ENCODE data around the gene ADCYAP1R1.
"Not testable (repeated sequence)": the region's sequence is repeated elsewhere in the genome, so short reads cannot be mapped to it uniquely, and the experiment has no call there.

The ADCYAP1R1 gene

GRCh38 chr7:31145339-31145738, 93.2 kb downstream of the ADCYAP1R1 start:
- DNase-seq (ENCODE audit: low read depth, low spot score), result no peak
- H3K4me3 ChIP-seq (ENCODE audit: low read depth, low read length), result no peak overlapping the region
- CTCF ChIA-PET, result interaction anchor here (2.1 kb wide), 1 partner anchor 11 kb away, joined by 5 read pairs; no protein-coding TSS in a partner anchor
- TF ChIP-seq CTCF (IDR thresholded peaks at IDR 0.05; ENCODE audit: insufficient read depth, low read length, missing control alignments), result no peak
- POLR2A ChIA-PET, result no interaction called here

- no peak for DNase-seq (ENCODE audit: low read depth, low spot score)
Observed at GRCh38 chr7:31146030-31146429, 93.9 kb downstream of the ADCYAP1R1 start.

GRCh38 chr7:31146538-31146937, 94.4 kb downstream of the ADCYAP1R1 start:
- ChIA-PET CTCF (interaction anchor here (1.8 kb wide), 1 partner anchor 12 kb away, joined by 8 read pairs; no protein-coding TSS in a partner anchor), POLR2A (no interaction called here)
- no peak for DNase-seq (ENCODE audit: low read depth, low spot score)
- no peak overlapping the region for H3K4me3 ChIP-seq (ENCODE audit: low read depth, low read length)
- TF ChIP-seq CTCF (IDR thresholded peaks at IDR 0.05; ENCODE audit: insufficient read depth, low read length, missing control alignments), result no peak

More at GRCh38 chr7:31146030-31146429, 93.9 kb downstream of the ADCYAP1R1 start:
- ChIA-PET CTCF (interaction anchor here (2.1 kb wide), 1 partner anchor 11 kb away, joined by 5 read pairs; no protein-coding TSS in a partner anchor), POLR2A (no interaction called here)
- no peak overlapping the region for H3K4me3 ChIP-seq (ENCODE audit: low read depth, low read length)
- no peak for TF ChIP-seq CTCF (IDR thresholded peaks at IDR 0.05; ENCODE audit: insufficient read depth, low read length, missing control alignments)

GRCh38 chr7:31151849-31152248, 99.7 kb downstream of the ADCYAP1R1 start:
- DNase-seq (ENCODE audit: low read depth, low spot score), result no peak
- TF ChIP-seq CTCF (IDR thresholded peaks at IDR 0.05; ENCODE audit: insufficient read depth, low read length, missing control alignments), result no peak
- no peak overlapping the region for H3K4me3 ChIP-seq (ENCODE audit: low read depth, low read length)
- POLR2A ChIA-PET, result no interaction called here
- CTCF ChIA-PET, result no interaction called here

- DNase-seq (ENCODE audit: low read depth, low spot score); POLR2A ChIA-PET; CTCF ChIA-PET; H3K4me3 ChIP-seq (ENCODE audit: low read depth, low read length): not testable (repeated sequence)
Observed at GRCh38 chr7:31153318-31153717, 101.2 kb downstream of the ADCYAP1R1 start.

- no peak for TF ChIP-seq CTCF (IDR thresholded peaks at IDR 0.05; ENCODE audit: insufficient read depth, low read length, missing control alignments)
- POLR2A ChIA-PET, result no interaction called here
- DNase-seq (ENCODE audit: low read depth, low spot score), result no peak
- CTCF ChIA-PET, result interaction anchor here (1.5 kb wide), 1 partner anchor 38 kb away, joined by 6 read pairs; no protein-coding TSS in a partner anchor
- H3K4me3 ChIP-seq (ENCODE audit: low read depth, low read length), result no peak overlapping the region
Observed at GRCh38 chr7:31160941-31161340, 108.8 kb downstream of the ADCYAP1R1 start.
